Lung (tissue), 12 donors: Measurements from ENCODE around the gene GORASP1. TPM values are rescaled to one million over a fixed set of nuclear protein-coding genes. Genes with fewer than 3 reads are reported as not detected.

Source experiments
- ATAC-seq: fragments of 200-7000 bp; cut with Tn5 transposase; one replicate; pipeline ENCODE4 v1.9.1; 2020; ENCODE audit warnings: moderate number of reproducible peaks; ENCODE audit not compliant: insufficient read depth, low FRiP score
- DNase-seq, 3 donors: peaks; one replicate each; pipeline ENCODE4 v3.0.0-alpha.2; 2013 to 2017
- H3K27ac ChIP-seq, 2 donors: one replicate each; pipeline ENCODE4 v1.5.1; 2013; ENCODE audit warnings: mild to moderate bottlenecking in 2 of 2, moderate library complexity in 2 of 2, control low read depth in 1 of 2, inconsistent platforms in 1 of 2, low read depth in 1 of 2, low read length in 1 of 2
- H3K27me3 ChIP-seq, 3 donors: one replicate each; pipeline ENCODE4 v1.5.1; 2013; ENCODE audit warnings: low read length in 2 of 3; ENCODE audit not compliant: control insufficient read depth in 3 of 3, insufficient read depth in 3 of 3
- H3K36me3 ChIP-seq, 4 donors: one replicate each; pipeline ENCODE4 v1.5.1; 2013; ENCODE audit warnings: low read length in 4 of 4, mild to moderate bottlenecking in 1 of 4, moderate library complexity in 1 of 4; ENCODE audit not compliant: control insufficient read depth in 4 of 4, insufficient read depth in 4 of 4
- H3K4me1 ChIP-seq, 5 donors: one replicate each; pipeline ENCODE4 v1.5.1; 2013; ENCODE audit warnings: low read length in 5 of 5, mild to moderate bottlenecking in 2 of 5, moderate library complexity in 1 of 5; ENCODE audit not compliant: control insufficient read depth in 5 of 5, insufficient read depth in 5 of 5
- H3K4me3 ChIP-seq: one replicate; pipeline ENCODE4 v1.5.1; 2013; ENCODE audit warnings: mild to moderate bottlenecking, control low read depth, moderate library complexity
- H3K9ac ChIP-seq, 2 donors: one replicate each; pipeline ENCODE4 v1.5.1; 2013; ENCODE audit warnings: low read length in 2 of 2, control low read depth in 1 of 2; ENCODE audit not compliant: insufficient read depth in 1 of 2
- H3K9me3 ChIP-seq, 4 donors: one replicate each; pipeline ENCODE4 v1.5.1; 2013; ENCODE audit warnings: low read length in 3 of 4, mild to moderate bottlenecking in 1 of 4, moderate library complexity in 1 of 4; ENCODE audit not compliant: control insufficient read depth in 4 of 4, insufficient read depth in 3 of 4
- CTCF ChIP-seq: IDR thresholded peaks from 2 replicates; pipeline ENCODE4 v1.5.1; 2012; ENCODE audit warnings: mild to moderate bottlenecking; ENCODE audit errors: control extremely low read depth, extremely low read depth
- WGBS, 2 donors: extraction: QIAGEN DNeasy Blood & Tissue Kit; methylation state at CpG; one replicate each; pipeline ENCODE4 v1.1.7; 2013; 5-methylcytosine and 5-hydroxymethylcytosine counted together
- polyA plus RNA-seq, 2 donors: library from polyadenylated mRNA; stranded (reverse); fragments of 200-250 nt; gene quantifications; one replicate each; pipeline ENCODE4 v1.2.1, GENCODE V29; 2013
- total RNA-seq, 2 donors: library from RNA; depleted of rRNA in 1 of 2; stranded (reverse); fragments of >200 nt in 1 of 2; gene quantifications; one replicate each; pipeline ENCODE4 v1.2.1, GENCODE V29; 2014 to 2021
- donor health status: control.
- donor health status: control.
- donor health status: Bipolar disorder and iron deficiency.
- donor health status: healthy.
- donor health status: DM: yes; HTN: yes; CAD: no.

The GORASP1 gene
- total and polyA plus RNA-seq, 4 donors, result 28.7 to 71.1 (median 48.5) TPM

GRCh38 chr3:39088456-39088855 is 19.0 kb downstream of the GORASP1 start:
- H3K36me3 ChIP-seq, result peaks cover 14 to 42% (median 33%) of the 10 kb centered on the region in 4 donors
- no peak overlapping the region for H3K4me3 ChIP-seq
- ATAC-seq (no peak), DNase-seq (no peak)
- H3K27me3 ChIP-seq, result no peaks in the 10 kb centered on the region
- H3K4me1 ChIP-seq, result no peaks in the 10 kb centered on the region
- no peak for TF ChIP-seq CTCF
- no peak overlapping the region for H3K27ac ChIP-seq
- no peaks in the 10 kb centered on the region for H3K9me3 ChIP-seq
- no peak overlapping the region for H3K9ac ChIP-seq
- 90 to 92% methylated on average over 3 of the region's 3 CpGs for WGBS, 2 donors

GRCh38 chr3:39086144-39086543 is 21.3 kb downstream of the GORASP1 start:
- DNase-seq, result no peak
- Histone ChIP-seq H3K27ac (no peak overlapping the region), H3K36me3 (peaks cover 14 to 32% (median 29%) of the 10 kb centered on the region in 4 donors), H3K9ac (no peak overlapping the region), H3K4me1 (no peaks in the 10 kb centered on the region), H3K27me3 (no peaks in the 10 kb centered on the region), H3K4me3 (no peak overlapping the region), H3K9me3 (no peaks in the 10 kb centered on the region)
- 90% methylated on average over 4 of the region's 4 CpGs for WGBS, 2 donors
- ATAC-seq, result no peak
- no peak for TF ChIP-seq CTCF

GRCh38 chr3:39082666-39083313 is 24.6 kb downstream of the GORASP1 start:
- DNase-seq (no peak), ATAC-seq (no peak)
- no peak for TF ChIP-seq CTCF
- WGBS, 2 donors, result 98% methylated on average over 4 of the region's 4 CpGs
- Histone ChIP-seq H3K4me1 (no peaks in the 10 kb centered on the region), H3K27ac (no peak overlapping the region), H3K9me3 (no peaks in the 10 kb centered on the region), H3K4me3 (no peak overlapping the region), H3K9ac (no peak overlapping the region), H3K27me3 (no peaks in the 10 kb centered on the region), H3K36me3 (peaks cover 2 to 24% (median 21%) of the 10 kb centered on the region in 4 donors)

- DNase-seq, result no peak
- H3K27me3 ChIP-seq, result no peaks in the 10 kb centered on the region
- peaks cover 12 to 34% (median 18%) of the 10 kb centered on the region in 4 donors for H3K36me3 ChIP-seq
- no peak overlapping the region for H3K27ac ChIP-seq
- H3K9ac ChIP-seq, result no peak overlapping the region
- no peaks in the 10 kb centered on the region for H3K9me3 ChIP-seq
- no peak for ATAC-seq
- no peak for TF ChIP-seq CTCF
- no peak overlapping the region for H3K4me3 ChIP-seq
- no peaks in the 10 kb centered on the region for H3K4me1 ChIP-seq
These were observed 27.4 kb downstream of the GORASP1 start for GRCh38 chr3:39080026-39080425.
